CD4-positive, alpha-beta T cell (primary cell): ENCODE data around the gene CYBRD1. TPM values are rescaled to one million over a fixed set of nuclear protein-coding genes. Genes with fewer than 3 reads are reported as not detected.

Experiments used
- ATAC-seq: fragments of 200-7000 bp; cut with Tn5 transposase; one replicate; pipeline ENCODE4 v1.10.0; 2022; ENCODE audit warnings: mild to moderate bottlenecking; ENCODE audit not compliant: poor library complexity
- CTCF ChIA-PET: fragments of 350-600 bp; sonication (Branson Sonifier 250); formaldehyde crosslinking; loops from one replicate; lab custom pipeline; 2021; ENCODE audit warnings: antibody characterized with exemption, inconsistent platforms; lab: Charles Lee
- POLR2A ChIA-PET: fragments of 350-600 bp; sonication (Branson Sonifier 250); formaldehyde crosslinking; loops from one replicate; lab custom pipeline; 2021; ENCODE audit warnings: antibody characterized with exemption, inconsistent platforms; lab: Charles Lee
- DNase-seq, 14 experiments: peaks; one replicate each; pipeline ENCODE4 v3.0.0-alpha.2; 2013 to 2020; ENCODE audit warnings: mixed read lengths in 2 of 14
- H3K27ac ChIP-seq, 2 donors: one replicate each; pipeline versions ENCODE4 v1.5.1 to v1.7.0; 2013; ENCODE audit warnings: low read length in 2 of 2, low read depth in 1 of 2, mild to moderate bottlenecking in 1 of 2
- H3K27me3 ChIP-seq, 2 experiments: 1 replicate in 1 of 2; 2 replicates in 1 of 2; pipeline versions ENCODE4 v1.6.1 to v1.7.0; 2013; ENCODE audit warnings: low read length in 2 of 2, control low read depth in 1 of 2, mild to moderate bottlenecking in 1 of 2, moderate library complexity in 1 of 2; ENCODE audit not compliant: insufficient read depth in 2 of 2, control insufficient read depth in 1 of 2
- H3K36me3 ChIP-seq: one replicate; pipeline ENCODE4 v1.6.1; 2013; ENCODE audit warnings: low read length, control low read depth; ENCODE audit not compliant: insufficient read depth
- H3K4me1 ChIP-seq: one replicate; pipeline ENCODE4 v1.6.1; 2013; ENCODE audit warnings: low read length, control low read depth; ENCODE audit not compliant: insufficient read depth
- H3K4me3 ChIP-seq: one replicate; pipeline ENCODE4 v1.5.1; 2013; ENCODE audit warnings: mild to moderate bottlenecking, low read length, moderate library complexity
- H3K9me3 ChIP-seq, 2 experiments: 1 replicate in 1 of 2; 2 replicates in 1 of 2; pipeline versions ENCODE4 v1.6.1 to v1.7.0; 2013; ENCODE audit warnings: low read length in 2 of 2, mild to moderate bottlenecking in 2 of 2, control low read depth in 1 of 2, moderate library complexity in 1 of 2; ENCODE audit not compliant: control insufficient read depth in 1 of 2, insufficient read depth in 1 of 2
- H3K27ac Mint-ChIP-seq: one replicate; pipeline ENCODE4 v1.8.0; 2020; ENCODE audit warnings: mixed read lengths
- H3K27me3 Mint-ChIP-seq: one replicate; pipeline ENCODE4 v1.8.0; 2021; ENCODE audit warnings: mixed read lengths
- H3K36me3 Mint-ChIP-seq: one replicate; pipeline ENCODE4 v1.8.0; 2021; ENCODE audit warnings: low read depth, mixed read lengths
- H3K4me1 Mint-ChIP-seq: one replicate; pipeline ENCODE4 v1.8.0; 2021; ENCODE audit warnings: low read depth, mixed read lengths
- H3K4me3 Mint-ChIP-seq: one replicate; pipeline ENCODE4 v1.8.0; 2020; ENCODE audit warnings: mild to moderate bottlenecking, mixed read lengths
- H3K9me3 Mint-ChIP-seq: one replicate; pipeline ENCODE4 v1.8.0; 2020; ENCODE audit warnings: mixed read lengths
- CTCF ChIP-seq: fragments of 200-600 bp; IDR thresholded peaks from one replicate; pipeline ENCODE4 v1.8.0; 2022; ENCODE audit warnings: antibody characterized with exemption, mild to moderate bottlenecking
- intact Hi-C, 2 experiments: fragments of 100-400 bp; cut with DNase I in 1 of 2; cut with micrococcal nuclease in 1 of 2; formaldehyde crosslinking; loops; one replicate each; pipeline versions ENCODE4 v1.15.1 to v1.9.0; 2023 to 2025; cut with DNase I, micrococcal nuclease
- total RNA-seq, 174 experiments: library from RNA in 2 of 174; stranded (reverse) in 2 of 174; gene quantifications; one replicate each; pipeline ENCODE4 v1.2.3 and lab custom pipeline; 2021 to 2026

Gene CYBRD1
- total RNA-seq, 2 experiments from 2014 or later, result 0.27 to 0.45 TPM

DNA sequence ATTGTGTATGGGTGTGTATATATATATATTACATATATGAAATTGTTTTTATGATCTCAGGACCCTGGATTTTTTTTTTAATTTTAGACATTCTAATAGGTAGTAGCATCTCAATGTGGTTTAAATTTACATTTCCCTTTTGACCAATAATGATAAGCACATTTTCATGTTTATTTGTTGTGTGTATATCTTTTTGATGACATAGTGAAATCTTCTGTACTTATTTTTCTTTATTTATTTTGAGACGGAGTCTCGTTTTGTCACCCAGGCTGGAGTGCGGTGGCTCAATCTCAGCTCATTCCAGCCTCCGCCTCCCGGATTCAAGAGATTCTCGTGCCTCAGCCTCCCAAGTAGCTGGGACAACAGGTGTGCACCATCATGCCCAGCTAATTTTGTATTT lies 35.1 kb upstream of the CYBRD1 start:
- no peak overlapping the region for H3K4me3 ChIP-seq
- H3K27ac ChIP-seq, result no peak overlapping the region
- no peaks in the 10 kb centered on the region for H3K4me1 ChIP-seq
- H3K4me1 Mint-ChIP-seq, result peaks cover 9% of the 10 kb centered on the region
- ChIA-PET POLR2A (no interaction called here), CTCF (no interaction called here)
- no peaks in the 10 kb centered on the region for H3K27me3 ChIP-seq
- H3K36me3 Mint-ChIP-seq, result peaks cover 76% of the 10 kb centered on the region
- intact Hi-C loops, result loop anchor here in 1 of 2 experiments (5.0 kb wide), 1 partner anchor 180 kb away; no protein-coding TSS in a partner anchor
- ATAC-seq (no peak), DNase-seq (no peak)
- no peak overlapping the region for H3K4me3 Mint-ChIP-seq
- H3K9me3 Mint-ChIP-seq, result no peaks in the 10 kb centered on the region
- TF ChIP-seq CTCF, result no peak
- H3K36me3 ChIP-seq, result no peaks in the 10 kb centered on the region
- H3K27ac Mint-ChIP-seq, result no peak overlapping the region
- H3K27me3 Mint-ChIP-seq, result no peaks in the 10 kb centered on the region
- H3K9me3 ChIP-seq, result no peaks in the 10 kb centered on the region

- Histone ChIP-seq H3K4me1 (no peaks in the 10 kb centered on the region), H3K9me3 (no peaks in the 10 kb centered on the region), H3K36me3 (no peaks in the 10 kb centered on the region), H3K27ac (no peak overlapping the region), H3K4me3 (no peak overlapping the region), H3K27me3 (no peaks in the 10 kb centered on the region)
- no peak overlapping the region for H3K4me3 Mint-ChIP-seq
- DNase-seq, result no peak
- H3K27ac Mint-ChIP-seq, result no peak overlapping the region
- intact Hi-C loops, result loop anchor here in 1 of 2 experiments (5.0 kb wide), 1 partner anchor 179 kb away; no protein-coding TSS in a partner anchor
- no peaks in the 10 kb centered on the region for H3K27me3 Mint-ChIP-seq
- no peak for ATAC-seq
- no peaks in the 10 kb centered on the region for H3K9me3 Mint-ChIP-seq
- ChIA-PET POLR2A (no interaction called here), CTCF (no interaction called here)
- H3K4me1 Mint-ChIP-seq, result peaks cover 9% of the 10 kb centered on the region
- peaks cover 70% of the 10 kb centered on the region for H3K36me3 Mint-ChIP-seq
- no peak for TF ChIP-seq CTCF
These were observed 34.4 kb upstream of the CYBRD1 start for GRCh38 chr2:171487803-171488259.

DNA sequence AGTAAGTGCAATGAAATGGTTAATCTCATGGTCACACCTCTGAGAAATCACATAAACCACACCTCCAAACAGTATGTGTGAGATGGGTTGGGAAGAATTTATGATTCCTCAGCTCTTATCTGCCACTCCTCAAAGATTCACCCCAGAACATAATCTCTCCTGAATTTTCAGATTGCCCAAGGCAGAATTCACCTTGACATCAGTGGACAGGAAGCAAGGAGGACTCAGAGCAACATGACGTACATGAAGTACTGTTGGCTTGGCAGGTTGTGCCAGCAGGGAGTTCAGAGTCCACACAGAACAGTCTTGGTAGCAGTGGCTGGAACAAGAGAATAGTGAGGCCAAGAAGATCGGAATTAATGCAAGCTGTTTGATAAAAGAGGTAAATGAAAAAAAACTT lies 31.7 kb upstream of the CYBRD1 start:
- Histone ChIP-seq H3K27me3 (no peaks in the 10 kb centered on the region), H3K4me3 (no peak overlapping the region), H3K36me3 (no peaks in the 10 kb centered on the region), H3K4me1 (no peaks in the 10 kb centered on the region), H3K27ac (no peak overlapping the region), H3K9me3 (no peaks in the 10 kb centered on the region)
- no peak overlapping the region for H3K4me3 Mint-ChIP-seq
- H3K4me1 Mint-ChIP-seq, result no peaks in the 10 kb centered on the region
- DNase-seq (no peak), ATAC-seq (no peak)
- ChIA-PET CTCF (no interaction called here), POLR2A (no interaction called here)
- no peak for TF ChIP-seq CTCF
- H3K36me3 Mint-ChIP-seq, result peaks cover 48% of the 10 kb centered on the region
- intact Hi-C loops, result no loop called here
- no peaks in the 10 kb centered on the region for H3K9me3 Mint-ChIP-seq
- no peak overlapping the region for H3K27ac Mint-ChIP-seq
- no peaks in the 10 kb centered on the region for H3K27me3 Mint-ChIP-seq
